K562 (cell line): ENCODE results near the gene IGLON5. TPM values are rescaled to one million over a fixed set of nuclear protein-coding genes. Genes with fewer than 3 reads are reported as not detected.
A peak's percentile ranks its signal among the peaks of the same experiment; 100 is the strongest.

Source experiments
- ATF2 ChIP-seq: sonication (generic); formaldehyde crosslinking; IDR thresholded peaks from 2 replicates; pipeline ENCODE4 v1.8.1; 2022; ENCODE audit warnings: missing genetic modification reagents
- CAMTA2 ChIP-seq: fragments of 250-450 bp; sonication (Bioruptor Pico); conservative IDR thresholded peaks from 2 replicates; pipeline ENCODE4 v1.5.1; 2022
- CBX1 ChIP-seq: sonication (generic); IDR thresholded peaks from 2 replicates; pipeline ENCODE4 v1.6.1; 2016; ENCODE audit warnings: antibody characterized with exemption, low read depth, mild to moderate bottlenecking
- CC2D1A ChIP-seq: fragments of 450-650 bp; IDR thresholded peaks from 2 replicates; pipeline ENCODE4 v1.6.1; 2017; ENCODE audit warnings: mild to moderate bottlenecking
- CCNT2 ChIP-seq: IDR thresholded peaks from 2 replicates; pipeline ENCODE4 v1.6.1; 2011; ENCODE audit warnings: borderline replicate concordance, low read depth, mild to moderate bottlenecking, moderate library complexity, mixed read lengths, low read length; ENCODE audit not compliant: insufficient read length; ENCODE audit errors: extremely low read depth
- CXXC5 ChIP-seq: fragments of 250-450 bp; sonication (Bioruptor Pico); IDR thresholded peaks from 2 replicates; pipeline ENCODE4 v1.8.0; 2022; ENCODE audit warnings: inconsistent platforms, mild to moderate bottlenecking, moderate library complexity
- DPF2 ChIP-seq: fragments of 450-650 bp; IDR thresholded peaks from 2 replicates; pipeline ENCODE4 v1.6.1; 2016
- EGR1 ChIP-seq: fragments of 450-650 bp; conservative IDR thresholded peaks from 2 replicates; pipeline ENCODE4 v1.6.1; 2017; ENCODE audit warnings: mild to moderate bottlenecking
- GABPA ChIP-seq: fragments of 200-800 bp; sonication (Bioruptor generic); conservative IDR thresholded peaks from 2 replicates; pipeline ENCODE4 v1.6.1; 2016; ENCODE audit warnings: low read depth, missing genetic modification characterization, missing compliant biosample characterization
- HOXB6 ChIP-seq: fragments of 250-450 bp; sonication (Bioruptor Pico); IDR thresholded peaks from 2 replicates; pipeline ENCODE4 v1.5.1; 2022; ENCODE audit warnings: mild to moderate bottlenecking, borderline replicate concordance
- HSF4 ChIP-seq: fragments of 250-450 bp; sonication (Bioruptor Pico); IDR thresholded peaks from 2 replicates; pipeline ENCODE4 v2.1.2; 2022; ENCODE audit warnings: mild to moderate bottlenecking, moderate library complexity, borderline replicate concordance
- JUN ChIP-seq, 2 experiments: sonication (generic) in 1 of 2; formaldehyde crosslinking in 1 of 2; IDR thresholded peaks; 2 replicates each; pipeline versions ENCODE4 v1.6.1 to v1.8.0; 2012 to 2022; ENCODE audit warnings: borderline replicate concordance in 2 of 2, mild to moderate bottlenecking in 2 of 2, improper control_type of control experiment in 1 of 2, low read depth in 1 of 2, low read length in 1 of 2, missing genetic modification reagents in 1 of 2
- KDM5B ChIP-seq: fragments of 200-600 bp; sonication (generic); IDR thresholded peaks from 2 replicates; pipeline ENCODE4 v1.6.1; 2012; ENCODE audit warnings: low read depth, mild to moderate bottlenecking, moderate library complexity, low read length, control low read depth, inconsistent platforms; ENCODE audit not compliant: insufficient replicate concordance
- MITF ChIP-seq: IDR thresholded peaks from 2 replicates; pipeline ENCODE4 v1.6.1; 2014; ENCODE audit warnings: antibody characterized with exemption
- NCOA4 ChIP-seq: fragments of 450-650 bp; IDR thresholded peaks from 2 replicates; pipeline ENCODE4 v1.6.1; 2018; ENCODE audit warnings: mild to moderate bottlenecking; ENCODE audit not compliant: partially characterized antibody
- NR2C2 ChIP-seq, 2 experiments: fragments of 200-800 bp in 1 of 2; sonication (Bioruptor generic) in 1 of 2; sonication (generic) in 1 of 2; formaldehyde crosslinking in 1 of 2; IDR thresholded peaks; 2 replicates each; pipeline versions ENCODE4 v1.6.1 to v1.8.0; 2016 to 2022; ENCODE audit warnings: mild to moderate bottlenecking in 1 of 2, missing compliant biosample characterization in 1 of 2, missing genetic modification characterization in 1 of 2, missing genetic modification reagents in 1 of 2
- NRF1 ChIP-seq, 2 experiments: fragments of 450-650 bp; IDR thresholded peaks in 1 of 2; conservative IDR thresholded peaks in 1 of 2; 2 replicates each; pipeline ENCODE4 v1.6.1; 2014; ENCODE audit warnings: mild to moderate bottlenecking in 2 of 2
- RAD21 ChIP-seq, 2 experiments: fragments of 250-450 bp in 1 of 2; fragments of 450-650 bp in 1 of 2; sonication (Bioruptor Pico) in 1 of 2; formaldehyde crosslinking in 1 of 2; IDR thresholded peaks in 1 of 2; conservative IDR thresholded peaks in 1 of 2; 2 replicates each; pipeline versions ENCODE4 v1.4.0 to v1.8.0; 2020 to 2022; ENCODE audit warnings: mild to moderate bottlenecking in 2 of 2, moderate library complexity in 1 of 2
- RBM25 ChIP-seq: fragments of 200-400 bp; formaldehyde crosslinking; IDR thresholded peaks from 2 replicates; pipeline ENCODE4 v1.6.1; 2018; ENCODE audit warnings: low read length, low read depth, moderate library complexity; ENCODE audit not compliant: severe bottlenecking
- SETDB1 ChIP-seq: IDR thresholded peaks from one replicate; pipeline ENCODE4 v1.6.1; 2012; ENCODE audit warnings: low read length, control low read depth, inconsistent platforms
- SIN3B ChIP-seq: fragments of 450-650 bp; IDR thresholded peaks from 2 replicates; pipeline ENCODE4 v1.6.1; 2017; ENCODE audit warnings: low read depth, mild to moderate bottlenecking, moderate library complexity
- ZNF146 ChIP-seq: IDR thresholded peaks from one replicate; pipeline ENCODE4 v1.6.1; 2018; ENCODE audit warnings: missing compliant biosample characterization; ENCODE audit not compliant: unreplicated experiment
- ZNF436 ChIP-seq: fragments of 250-450, 450-650 bp; sonication (Bioruptor Pico); formaldehyde crosslinking; IDR thresholded peaks from 2 replicates; pipeline ENCODE4 v1.7.0; 2020; ENCODE audit warnings: mild to moderate bottlenecking
- ZNF644 ChIP-seq: fragments of 200-800 bp; sonication (Bioruptor generic); IDR thresholded peaks from 2 replicates; pipeline ENCODE4 v1.6.1; 2016; ENCODE audit warnings: low read depth, missing genetic modification characterization, missing compliant biosample characterization
- polyA plus RNA-seq, 8 experiments: library from polyadenylated mRNA; depleted of rRNA in 4 of 8; stranded (reverse) in 5 of 8; unstranded in 3 of 8; fragments of >200 nt; fragmentation: Nextera tagmentation in 2 of 8; fragmentation: Illumina TruSeq in 1 of 8; extraction: Ambion mirVana in 2 of 8; extraction: Trizol in 1 of 8; gene quantifications; 2 replicates each; pipeline versions ENCODE4 v1.2.1 to v1.2.3, GENCODE V29; 2011 to 2014; ENCODE audit warnings: inconsistent platforms in 1 of 8, missing spikeins in 1 of 8
- total RNA-seq, 7 experiments: library from RNA; depleted of rRNA in 6 of 7; stranded (reverse); fragments of >200 nt in 6 of 7; fragmentation: Illumina TruSeq in 2 of 7; extraction: Trizol in 2 of 7; gene quantifications; 2 replicates each; pipeline versions ENCODE4 v1.2.1 to v1.2.3, GENCODE V29; 2011 to 2021; ENCODE audit warnings: low replicate concordance in 1 of 7

The IGLON5 gene
- total and polyA plus RNA-seq, 9 of the 15 experiments (the other 6 are each of a cell fraction or from before 2014, with no cell fraction given): 0.03 to 0.22 (median 0.14) TPM; not detected in 2

- TF ChIP-seq ZNF436 (CRISPR knock-in tag) (no peak), SIN3B (peak; percentile 81), RBM25 (peak; percentile 32), CC2D1A (peak; percentile 41), KDM5B (peak; percentile 68), CAMTA2 (0 out of 2 replicates have a peak, but pooled peaks have one; percentile 68), ZNF146 (CRISPR knock-in tag) (no peak), NRF1 (conservative IDR thresholded peaks at IDR 0.05 in 1 of 2, IDR thresholded peaks at IDR 0.05 in 1 of 2) (peak; percentile 69 to 74), SETDB1 (no peak), DPF2 (peak; percentile 26; the same call in 1 of the 2 replicates), ZNF644 (tag) (no peak), ATF2 (CRISPR knock-in tag) (peak; percentile 74; the same call in 1 of the 2 replicates), HSF4 (CRISPR knock-in tag) (peak; percentile 55; the same call in 1 of the 2 replicates), EGR1 (no peak), MITF (peak; percentile 68; the same call in 1 of the 2 replicates), HOXB6 (no peak), NCOA4 (no peak), CCNT2 (peak; percentile 84), NR2C2 (CRISPR knock-in tag; IDR thresholded peaks at IDR 0.05) (peak; percentile 83), NR2C2 (tag; IDR thresholded peaks at IDR 0.05) (peak; percentile 88), CXXC5 (peak; percentile 98), JUN (IDR thresholded peaks at IDR 0.05; ENCODE audit: borderline replicate concordance, low read depth, low read length) (peak; percentile 23; the same call in 1 of the 2 replicates), JUN (CRISPR knock-in tag; IDR thresholded peaks at IDR 0.05; ENCODE audit: borderline replicate concordance) (peak; percentile 93), RAD21 (CRISPR knock-in tag; conservative IDR thresholded peaks at IDR 0.05 in 1 of 2, IDR thresholded peaks at IDR 0.05 in 1 of 2) (peak in 1 of 2 experiments; percentile 77; a peak in 3 of 4 replicates), GABPA (0 out of 2 replicates have a peak, but pooled peaks have one; percentile 19), CBX1 (peak; percentile 65; the same call in 1 of the 2 replicates)
These were observed 28.5 kb downstream of the IGLON5 start (continued) for GRCh38 chr19:51339687-51340656.
